Activated naive CD4-positive, alpha-beta T cell treated with anti-CD3 and anti-CD28 coated beads, Interleukin-2, amount 50 U/mL, for 72 hours (primary cell): ENCODE measurements around the gene NRXN3. TPM values are rescaled to one million over a fixed set of nuclear protein-coding genes. Genes with fewer than 3 reads are reported as not detected.

Source experiments
- ATAC-seq, 2 donors: fragments of 150-1000 bp; cut with Tn5 transposase; 2 replicates each; pipeline ENCODE4 v1.10.0; 2021; ENCODE audit warnings: mild to moderate bottlenecking in 2 of 2, moderate library complexity in 2 of 2
- DNase-seq, 2 donors: peaks; one replicate each; pipeline ENCODE4 v3.0.0; 2021 to 2022; ENCODE audit warnings: low spot score in 2 of 2
- H3K27ac Mint-ChIP-seq, 2 donors: one replicate each; pipeline ENCODE4 v1.8.0; 2022; ENCODE audit warnings: mild to moderate bottlenecking in 2 of 2, mixed read lengths in 2 of 2
- H3K36me3 Mint-ChIP-seq, 2 donors: one replicate each; pipeline ENCODE4 v1.8.0; 2022; ENCODE audit warnings: mixed read lengths in 2 of 2
- H3K9me3 Mint-ChIP-seq, 2 donors: one replicate each; pipeline ENCODE4 v1.8.0; 2022; ENCODE audit warnings: mixed read lengths in 2 of 2
- total RNA-seq, 2 donors: library from RNA; stranded (reverse); gene quantifications; one replicate each; pipeline ENCODE4 v1.2.3, GENCODE V29; 2022

The NRXN3 gene
- total RNA-seq, 2 donors from 2014 or later, result not detected

DNA sequence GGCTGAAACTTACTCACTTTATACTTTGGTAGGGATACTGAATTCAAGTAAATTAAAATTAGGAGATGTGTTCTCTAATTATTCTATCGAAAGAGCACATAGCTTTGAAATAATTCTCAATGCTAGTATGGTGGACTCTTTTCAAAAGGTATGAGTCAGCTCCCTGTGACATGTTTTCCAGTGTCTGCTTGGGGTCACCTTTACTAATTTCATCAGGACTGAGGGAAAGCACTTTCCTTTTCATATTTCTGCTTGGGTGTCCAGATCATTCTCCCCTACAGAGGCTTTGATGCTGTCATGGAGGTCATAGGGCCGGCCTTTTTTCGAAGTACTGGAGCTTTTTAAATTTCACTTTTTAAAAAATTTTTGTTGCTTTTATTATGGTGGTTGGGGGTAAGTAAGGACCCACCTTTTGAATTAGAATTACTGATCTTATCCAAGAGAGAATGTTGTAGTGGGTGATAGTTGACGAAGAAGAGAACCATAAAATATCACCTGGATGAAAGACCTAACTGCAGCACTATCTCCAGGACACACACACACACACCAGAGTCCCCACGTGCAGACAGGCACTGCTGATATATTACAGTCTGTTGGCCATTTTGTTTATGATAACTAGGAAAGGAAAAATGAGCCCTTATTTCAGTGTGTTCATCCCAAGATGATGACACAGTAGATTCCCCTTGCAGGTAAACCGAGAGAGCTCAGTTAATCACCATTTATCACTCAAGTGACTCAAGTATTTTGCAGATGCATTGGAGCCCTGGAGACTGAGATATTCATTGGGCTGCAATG is 1482.5 kb downstream of the NRXN3 start:
- Mint-ChIP-seq H3K9me3 (peaks cover 13 to 19% of the 10 kb centered on the region in 2 donors), H3K36me3 (no peaks in the 10 kb centered on the region)
- no peak for ATAC-seq

GRCh38 chr14:79656056-79656455 is 1485.9 kb downstream of the NRXN3 start:
- no peak overlapping the region for H3K27ac Mint-ChIP-seq
- no peak for ATAC-seq
- H3K36me3 Mint-ChIP-seq, result no peaks in the 10 kb centered on the region
- DNase-seq, result no peak
- peaks cover 6 to 15% of the 10 kb centered on the region in 2 donors for H3K9me3 Mint-ChIP-seq

More for the DNA sequence above, 1482.5 kb downstream of the NRXN3 start:
- H3K27ac Mint-ChIP-seq, result no peak overlapping the region
- no peak for DNase-seq

- no peak for ATAC-seq
- DNase-seq, result no peak
- no peaks in the 10 kb centered on the region for H3K36me3 Mint-ChIP-seq
- H3K27ac Mint-ChIP-seq, result no peak overlapping the region
- peaks cover 6 to 15% of the 10 kb centered on the region in 2 donors for H3K9me3 Mint-ChIP-seq
These were observed 1486.3 kb downstream of the NRXN3 start for GRCh38 chr14:79656496-79656895.

GRCh38 chr14:79658221-79658620 is 1488.0 kb downstream of the NRXN3 start:
- no peak for DNase-seq
- Mint-ChIP-seq H3K9me3 (peaks cover 20 to 21% of the 10 kb centered on the region in 2 donors), H3K27ac (no peak overlapping the region), H3K36me3 (no peaks in the 10 kb centered on the region)
- no peak for ATAC-seq

DNA sequence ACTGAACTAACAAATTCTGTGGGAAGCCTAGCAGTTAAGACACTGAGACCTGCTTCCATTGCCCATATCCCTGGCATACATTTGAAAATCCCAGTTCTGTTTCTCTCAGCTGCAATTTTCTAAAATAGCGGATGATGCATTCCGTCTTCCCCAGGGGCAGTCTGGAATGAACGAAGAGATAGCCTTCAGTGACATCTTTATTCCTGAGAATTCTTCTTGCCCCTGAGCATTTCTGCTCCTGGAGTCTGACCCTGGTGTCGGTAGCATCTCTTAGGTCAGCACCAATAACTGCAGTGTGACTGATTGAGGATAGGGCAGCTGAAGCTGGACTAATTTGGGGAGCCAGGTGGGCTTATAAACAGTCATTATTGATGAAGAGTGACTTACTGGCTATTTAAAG is 1488.6 kb downstream of the NRXN3 start:
- DNase-seq, result no peak
- H3K27ac Mint-ChIP-seq, result no peak overlapping the region
- H3K9me3 Mint-ChIP-seq, result peaks cover 22 to 23% of the 10 kb centered on the region in 2 donors
- no peak for ATAC-seq
- peaks cover 0 to 2% of the 10 kb centered on the region in 2 donors for H3K36me3 Mint-ChIP-seq

DNA sequence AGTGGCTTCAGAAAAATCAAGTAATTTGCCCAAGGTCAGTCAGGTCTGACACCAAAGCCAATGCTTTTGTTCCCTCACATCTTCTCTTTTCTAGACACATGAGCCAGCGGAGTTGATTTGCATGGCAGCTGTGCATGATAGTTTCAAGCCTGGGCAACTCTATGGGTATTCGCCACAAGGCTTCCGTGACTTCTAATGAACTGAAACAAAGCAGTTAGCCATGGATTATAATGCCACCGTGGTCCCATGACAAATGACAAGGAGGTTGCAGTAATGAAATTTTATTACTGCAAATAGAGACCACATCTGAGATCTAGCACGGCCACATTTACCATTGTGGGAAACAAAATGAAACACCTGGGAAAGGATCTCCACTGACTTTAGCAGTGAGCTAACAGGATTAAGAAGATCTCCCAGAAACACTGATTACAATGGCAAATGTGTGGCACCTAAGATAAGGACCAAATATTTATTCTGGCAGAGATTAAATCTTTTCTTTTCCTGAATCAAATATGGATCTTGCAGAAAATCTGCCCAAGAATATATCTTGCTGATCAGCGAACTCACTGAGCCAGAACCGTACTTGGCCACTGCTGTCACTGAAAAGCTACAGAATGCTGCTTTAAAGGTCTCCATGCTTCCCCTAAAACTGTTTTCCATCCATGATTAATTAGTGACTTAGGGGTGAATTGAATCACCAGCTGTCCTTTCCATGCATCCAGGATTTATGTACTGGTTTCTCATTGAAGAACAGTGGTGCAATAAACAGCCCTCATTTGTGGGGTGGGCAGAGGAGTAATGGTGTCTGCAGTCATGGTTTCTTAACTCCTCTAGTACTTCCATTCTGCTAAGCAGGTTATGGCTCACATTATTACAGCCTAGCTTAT is 1490.1 kb downstream of the NRXN3 start:
- H3K9me3 Mint-ChIP-seq, result peaks cover 17 to 25% of the 10 kb centered on the region in 2 donors
- no peak overlapping the region for H3K27ac Mint-ChIP-seq
- no peak for ATAC-seq
- no peak for DNase-seq
- peaks cover 0 to 6% of the 10 kb centered on the region in 2 donors for H3K36me3 Mint-ChIP-seq

DNA sequence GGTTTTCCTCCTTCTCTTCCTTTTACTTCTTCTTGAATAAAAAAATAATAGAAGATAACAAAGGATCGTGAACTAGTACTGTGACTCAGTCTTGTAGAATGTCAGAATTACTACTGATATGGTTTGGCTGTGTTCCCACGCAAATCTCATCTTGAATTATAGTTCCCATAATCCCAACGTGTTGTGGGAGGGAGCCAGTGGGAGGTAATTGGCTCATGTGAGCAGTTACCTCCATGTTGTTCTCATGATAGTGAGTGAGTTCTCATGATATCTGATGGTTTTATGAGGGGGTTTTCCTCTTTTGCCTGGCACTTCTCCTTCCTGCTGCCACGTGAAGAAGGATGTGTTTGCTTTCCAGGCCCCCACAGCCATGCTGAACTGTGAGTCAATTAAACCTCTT is 1491.6 kb downstream of the NRXN3 start:
- ATAC-seq, result no peak

GRCh38 chr14:79663453-79663852 is 1493.3 kb downstream of the NRXN3 start:
- ATAC-seq (no peak), DNase-seq (no peak)
- Mint-ChIP-seq H3K36me3 (peaks cover 0 to 6% of the 10 kb centered on the region in 2 donors), H3K9me3 (peaks cover 17 to 25% of the 10 kb centered on the region in 2 donors), H3K27ac (no peak overlapping the region)

More for the DNA sequence above, 1491.6 kb downstream of the NRXN3 start:
- peaks cover 17 to 25% of the 10 kb centered on the region in 2 donors for H3K9me3 Mint-ChIP-seq
- no peak for DNase-seq
- H3K27ac Mint-ChIP-seq, result no peak overlapping the region
- H3K36me3 Mint-ChIP-seq, result peaks cover 0 to 6% of the 10 kb centered on the region in 2 donors

- ATAC-seq, result no peak
- Mint-ChIP-seq H3K36me3 (peaks cover 0 to 6% of the 10 kb centered on the region in 2 donors), H3K9me3 (peaks cover 17 to 29% of the 10 kb centered on the region in 2 donors), H3K27ac (no peak overlapping the region)
- no peak for DNase-seq
These were observed 1495.4 kb downstream of the NRXN3 start for GRCh38 chr14:79665556-79665955.

- H3K9me3 Mint-ChIP-seq, result peaks cover 4 to 7% of the 10 kb centered on the region in 2 donors
These were observed 1498.8 kb downstream of the NRXN3 start for GRCh38 chr14:79668951-79669350.

GRCh38 chr14:79670811-79671210 is 1500.6 kb downstream of the NRXN3 start:
- Mint-ChIP-seq H3K9me3 (peaks cover 4% of the 10 kb centered on the region in 2 donors), H3K36me3 (no peaks in the 10 kb centered on the region), H3K27ac (no peak overlapping the region)

More at GRCh38 chr14:79668951-79669350, 1498.8 kb downstream of the NRXN3 start:
- Mint-ChIP-seq H3K36me3 (peaks cover 0 to 2% of the 10 kb centered on the region in 2 donors), H3K27ac (no peak overlapping the region)
- no peak for DNase-seq
- no peak for ATAC-seq

GRCh38 chr14:79680087-79680486 is 1509.9 kb downstream of the NRXN3 start:
- Mint-ChIP-seq H3K36me3 (no peaks in the 10 kb centered on the region), H3K9me3 (peaks cover 4 to 8% of the 10 kb centered on the region in 2 donors), H3K27ac (no peak overlapping the region)
- DNase-seq (no peak), ATAC-seq (no peak)

More at GRCh38 chr14:79670811-79671210, 1500.6 kb downstream of the NRXN3 start:
- ATAC-seq (no peak), DNase-seq (no peak)

DNA sequence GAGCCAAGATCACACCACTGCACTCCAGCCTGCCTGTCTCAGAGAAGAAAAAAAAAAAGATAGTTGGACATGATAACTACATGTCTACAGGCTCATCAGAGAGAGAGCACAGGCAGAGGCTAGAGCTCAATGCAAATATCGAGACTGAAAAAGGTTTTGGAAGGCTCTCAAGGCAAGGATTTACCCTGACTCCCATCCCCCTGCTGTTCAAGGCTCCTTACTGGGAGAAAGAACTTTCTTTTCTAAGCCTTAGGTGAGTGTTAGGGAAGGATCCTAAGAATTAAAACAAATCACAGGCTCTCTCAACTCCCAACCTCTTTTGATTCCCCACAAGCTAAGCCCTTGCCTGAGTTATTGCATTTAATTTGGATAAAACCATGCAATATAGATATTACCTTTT is 1516.0 kb downstream of the NRXN3 start:
- ATAC-seq, result no peak
- Mint-ChIP-seq H3K36me3 (no peaks in the 10 kb centered on the region), H3K27ac (no peak overlapping the region), H3K9me3 (peaks cover 2 to 3% of the 10 kb centered on the region in 2 donors)
- DNase-seq, result no peak

DNA sequence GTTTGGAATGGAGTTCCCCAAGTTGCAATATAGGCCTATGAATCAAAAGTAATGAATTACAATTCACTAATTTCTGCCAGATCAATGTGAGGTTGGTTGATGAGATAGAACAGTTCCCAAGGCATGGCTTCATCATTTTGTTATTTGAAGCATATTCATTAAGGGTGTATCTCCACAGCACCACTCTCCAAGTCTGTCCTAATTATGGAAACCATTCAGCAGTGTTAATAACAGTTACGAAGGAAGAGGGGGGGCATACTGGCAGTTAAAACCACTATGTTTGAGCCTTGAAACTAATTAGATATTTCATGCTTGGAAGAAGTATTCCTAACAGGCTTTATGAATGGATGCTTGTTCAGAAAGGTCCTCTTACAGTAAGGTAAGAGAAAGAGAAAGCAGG is 1520.8 kb downstream of the NRXN3 start:
- ATAC-seq (no peak), DNase-seq (no peak)
- H3K9me3 Mint-ChIP-seq, result peaks cover 4 to 6% of the 10 kb centered on the region in 2 donors
- H3K27ac Mint-ChIP-seq, result no peak overlapping the region
- H3K36me3 Mint-ChIP-seq, result no peaks in the 10 kb centered on the region

DNA sequence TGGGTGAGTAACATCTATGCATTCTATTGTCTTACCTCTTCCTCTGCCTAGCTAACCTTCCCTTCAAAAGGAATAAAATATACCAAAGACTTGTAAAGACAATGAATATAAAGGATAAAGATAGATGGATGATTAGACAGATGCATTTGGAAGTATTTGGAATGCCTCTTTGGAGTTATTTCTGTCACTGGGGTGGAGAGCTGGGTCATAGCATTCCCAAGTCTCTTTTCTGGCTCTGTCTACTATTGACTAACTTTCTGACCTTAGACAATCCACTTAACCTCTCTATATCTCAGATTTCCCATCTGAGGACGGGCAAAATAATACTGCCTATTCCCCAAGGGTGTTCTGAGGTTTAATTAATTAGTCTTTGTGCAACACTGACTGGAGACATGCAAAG is 1523.8 kb downstream of the NRXN3 start:
- no peak for DNase-seq
- Mint-ChIP-seq H3K27ac (no peak overlapping the region), H3K36me3 (no peaks in the 10 kb centered on the region), H3K9me3 (peaks cover 14 to 15% of the 10 kb centered on the region in 2 donors)
- ATAC-seq, result no peak

- no peak overlapping the region for H3K27ac Mint-ChIP-seq
- DNase-seq (no peak), ATAC-seq (no peak)
- peaks cover 14 to 15% of the 10 kb centered on the region in 2 donors for H3K9me3 Mint-ChIP-seq
- H3K36me3 Mint-ChIP-seq, result no peaks in the 10 kb centered on the region
These were observed 1525.1 kb downstream of the NRXN3 start for GRCh38 chr14:79695307-79695706.

- H3K9me3 Mint-ChIP-seq, result peaks cover 10 to 13% of the 10 kb centered on the region in 2 donors
- DNase-seq (no peak), ATAC-seq (no peak)
- H3K27ac Mint-ChIP-seq, result no peak overlapping the region
- peaks cover 0 to 5% of the 10 kb centered on the region in 2 donors for H3K36me3 Mint-ChIP-seq
These were observed 1528.1 kb downstream of the NRXN3 start for GRCh38 chr14:79698298-79698711.
